Activated CD8-positive, alpha-beta memory T cell treated with anti-CD3 and anti-CD28 coated beads for 4 hours (primary cell): ENCODE results near the gene CDH24.
A peak's percentile ranks its signal among the peaks of the same experiment; 100 is the strongest.

Experiments used
- DNase-seq, 2 donors: peaks; one replicate each; pipeline ENCODE4 v3.0.0-alpha.2; 2020; ENCODE audit warnings: low read depth in 2 of 2

CDH24 gene, protein sequence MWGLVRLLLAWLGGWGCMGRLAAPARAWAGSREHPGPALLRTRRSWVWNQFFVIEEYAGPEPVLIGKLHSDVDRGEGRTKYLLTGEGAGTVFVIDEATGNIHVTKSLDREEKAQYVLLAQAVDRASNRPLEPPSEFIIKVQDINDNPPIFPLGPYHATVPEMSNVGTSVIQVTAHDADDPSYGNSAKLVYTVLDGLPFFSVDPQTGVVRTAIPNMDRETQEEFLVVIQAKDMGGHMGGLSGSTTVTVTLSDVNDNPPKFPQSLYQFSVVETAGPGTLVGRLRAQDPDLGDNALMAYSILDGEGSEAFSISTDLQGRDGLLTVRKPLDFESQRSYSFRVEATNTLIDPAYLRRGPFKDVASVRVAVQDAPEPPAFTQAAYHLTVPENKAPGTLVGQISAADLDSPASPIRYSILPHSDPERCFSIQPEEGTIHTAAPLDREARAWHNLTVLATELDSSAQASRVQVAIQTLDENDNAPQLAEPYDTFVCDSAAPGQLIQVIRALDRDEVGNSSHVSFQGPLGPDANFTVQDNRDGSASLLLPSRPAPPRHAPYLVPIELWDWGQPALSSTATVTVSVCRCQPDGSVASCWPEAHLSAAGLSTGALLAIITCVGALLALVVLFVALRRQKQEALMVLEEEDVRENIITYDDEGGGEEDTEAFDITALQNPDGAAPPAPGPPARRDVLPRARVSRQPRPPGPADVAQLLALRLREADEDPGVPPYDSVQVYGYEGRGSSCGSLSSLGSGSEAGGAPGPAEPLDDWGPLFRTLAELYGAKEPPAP

DNA sequence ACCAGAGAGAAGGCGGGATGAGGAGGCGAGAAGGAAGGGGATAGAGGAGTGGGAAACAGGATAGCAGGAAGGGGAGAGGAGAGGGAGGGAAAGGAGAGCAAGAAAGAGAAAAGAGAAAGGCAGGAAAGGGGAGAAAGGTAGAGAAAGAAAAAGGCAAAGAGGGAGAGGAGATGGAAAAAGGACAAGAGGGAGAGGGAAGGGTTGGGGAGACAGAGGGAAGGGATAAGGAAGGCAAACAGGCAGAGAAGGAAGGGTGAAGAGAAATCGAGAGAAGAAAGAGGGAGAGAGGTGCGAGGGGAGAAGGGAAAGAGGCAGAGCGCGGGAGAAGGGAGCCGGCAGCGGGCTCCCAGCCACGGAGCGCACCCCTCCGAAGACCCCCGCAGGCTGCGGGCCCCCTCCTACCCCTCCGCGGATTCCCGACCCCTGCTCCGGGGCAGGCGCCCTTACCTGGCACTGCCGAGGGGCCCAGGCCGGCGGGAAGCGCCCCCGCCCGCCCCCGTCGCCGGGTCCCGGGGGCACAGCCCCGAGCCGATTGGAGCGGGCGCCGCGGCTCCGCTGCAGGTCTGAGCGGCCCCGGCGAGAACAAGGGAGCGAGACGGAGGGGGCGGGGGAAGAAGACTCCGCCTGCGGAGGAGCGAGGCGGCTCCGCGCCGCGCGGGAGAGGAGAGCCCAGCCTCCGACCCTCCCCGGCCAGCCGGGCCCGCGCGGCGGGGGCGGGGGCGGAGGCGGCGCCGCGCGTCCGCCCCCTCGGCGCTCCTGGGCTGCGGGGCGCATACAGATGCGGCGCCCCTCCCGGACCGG lies at the start of gene CDH24:
TSS of gene CDH24 (minus strand) at position 565 of the 801 bp plus-strand sequence. CDS start 1,787 bp downstream, outside the sequence.
- DNase-seq: peak in 1 of 2 donors; percentile 48

GRCh38 chr14:23106747-23107045 lies 49.4 kb upstream of the CDH24 start:
- no peak for DNase-seq

- DNase-seq: no peak
These were observed 48.1 kb upstream of the CDH24 start for GRCh38 chr14:23105348-23105824.

- DNase-seq: no peak
These were observed 47.4 kb upstream of the CDH24 start, which contains the start of gene CIROP for GRCh38 chr14:23104591-23105347. Gene CIROP, minus strand, starts transcription at chr14:23104989. Its CDS starts 69 bp downstream, at chr14:23104920.

DNA sequence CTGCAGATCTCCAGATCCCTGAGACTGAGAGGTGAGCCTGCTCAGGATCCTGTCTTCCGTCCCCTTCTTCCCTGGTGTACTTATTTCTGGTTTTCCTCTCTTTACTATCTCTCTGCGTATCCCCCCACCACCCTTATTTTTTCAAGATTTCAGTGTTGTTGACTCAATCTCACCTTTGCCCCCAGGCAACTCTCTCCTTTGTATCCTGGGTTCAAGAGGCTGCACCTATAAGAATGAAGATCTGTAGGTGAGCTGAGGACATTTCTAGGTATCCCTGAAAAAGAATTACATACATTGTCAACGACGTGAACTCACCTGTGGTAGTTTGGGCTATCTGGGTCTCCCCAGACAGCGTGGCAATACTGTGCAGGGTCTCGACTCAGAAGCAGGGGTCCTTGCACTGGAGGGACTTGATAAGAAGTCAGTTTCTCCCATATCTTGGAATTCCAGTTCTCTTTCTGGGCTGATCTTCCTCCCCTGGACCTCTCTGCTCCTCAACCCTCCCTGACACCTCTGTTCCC lies 46.8 kb upstream of the CDH24 start:
- DNase-seq: no peak

DNA sequence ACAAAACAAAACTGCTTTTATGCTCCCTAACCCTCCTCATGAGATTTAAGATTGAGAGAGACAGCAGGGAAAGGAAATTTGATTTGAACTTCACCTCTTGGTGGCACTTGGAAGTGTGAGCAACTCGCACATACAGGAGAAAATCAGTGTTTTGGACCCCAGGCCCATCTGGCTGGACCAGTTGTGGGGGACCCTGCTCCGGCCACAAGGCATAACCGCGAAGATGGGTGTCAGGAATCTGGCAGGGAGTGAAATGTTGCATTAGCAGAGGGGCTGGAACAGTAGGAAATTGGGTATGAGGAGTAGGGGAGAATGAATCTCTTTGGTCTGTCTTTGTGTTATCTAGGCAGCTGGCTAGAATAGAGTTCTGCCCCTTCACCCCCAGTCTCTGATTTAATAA lies 46.3 kb upstream of the CDH24 start:
- DNase-seq: no peak

DNA sequence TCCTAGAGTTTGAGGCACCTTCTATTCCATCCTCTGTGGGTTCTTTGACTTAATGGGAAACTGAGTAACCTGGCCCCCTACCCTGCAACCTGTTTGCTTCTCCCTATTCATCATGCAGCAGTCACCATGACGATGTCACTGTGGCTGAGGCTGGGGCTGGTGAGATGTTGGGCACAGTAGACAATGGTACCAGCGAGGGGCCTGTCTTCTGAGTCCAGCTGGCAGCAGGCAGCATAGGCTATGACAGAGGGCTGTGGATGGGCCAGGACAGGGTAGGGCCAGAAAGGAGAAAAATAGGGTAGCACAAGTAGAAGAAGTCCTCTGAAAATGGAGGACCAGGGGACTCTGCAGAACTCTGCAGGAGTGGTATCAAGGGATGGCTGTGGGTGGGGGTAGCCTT lies 45.5 kb upstream of the CDH24 start:
- no peak for DNase-seq

GRCh38 chr14:23101986-23102625 lies 44.8 kb upstream of the CDH24 start:
- no peak for DNase-seq

DNA sequence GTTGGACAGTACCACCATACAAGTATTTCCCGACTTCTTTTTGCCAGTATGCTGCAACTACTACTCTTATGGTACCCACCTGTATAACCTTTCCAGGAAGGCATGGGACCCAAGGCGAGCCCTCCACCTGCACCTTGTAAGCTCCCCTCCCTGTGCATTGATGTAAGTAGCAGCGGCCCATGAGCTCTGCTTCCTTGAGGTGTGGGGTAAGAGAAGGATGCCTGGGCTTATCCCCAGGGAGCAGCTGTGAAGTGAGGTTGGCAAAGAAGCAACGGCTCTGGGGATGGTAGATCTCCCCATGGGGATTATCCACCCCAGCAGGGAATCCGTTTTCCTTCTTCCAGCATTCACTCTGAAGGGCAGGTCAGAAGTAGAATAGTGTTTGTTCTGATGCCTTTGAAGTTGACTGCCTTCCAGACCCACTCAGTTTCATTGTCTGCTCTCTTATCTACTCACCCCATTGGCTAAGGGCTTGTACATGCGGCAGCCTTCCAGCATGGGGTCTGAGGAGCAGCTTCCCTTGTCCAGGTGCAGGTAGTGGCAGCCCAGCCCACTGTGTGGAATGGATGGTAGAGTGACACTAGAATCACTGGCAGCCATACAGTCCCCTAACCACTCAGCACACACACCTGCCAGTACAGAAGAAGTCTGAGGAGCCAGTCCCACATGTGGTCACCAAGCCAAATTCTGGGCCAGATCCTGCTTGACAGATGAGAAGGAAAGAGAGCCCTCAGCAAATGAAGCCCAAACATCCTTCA lies 44.1 kb upstream of the CDH24 start:
- no peak for DNase-seq

DNA sequence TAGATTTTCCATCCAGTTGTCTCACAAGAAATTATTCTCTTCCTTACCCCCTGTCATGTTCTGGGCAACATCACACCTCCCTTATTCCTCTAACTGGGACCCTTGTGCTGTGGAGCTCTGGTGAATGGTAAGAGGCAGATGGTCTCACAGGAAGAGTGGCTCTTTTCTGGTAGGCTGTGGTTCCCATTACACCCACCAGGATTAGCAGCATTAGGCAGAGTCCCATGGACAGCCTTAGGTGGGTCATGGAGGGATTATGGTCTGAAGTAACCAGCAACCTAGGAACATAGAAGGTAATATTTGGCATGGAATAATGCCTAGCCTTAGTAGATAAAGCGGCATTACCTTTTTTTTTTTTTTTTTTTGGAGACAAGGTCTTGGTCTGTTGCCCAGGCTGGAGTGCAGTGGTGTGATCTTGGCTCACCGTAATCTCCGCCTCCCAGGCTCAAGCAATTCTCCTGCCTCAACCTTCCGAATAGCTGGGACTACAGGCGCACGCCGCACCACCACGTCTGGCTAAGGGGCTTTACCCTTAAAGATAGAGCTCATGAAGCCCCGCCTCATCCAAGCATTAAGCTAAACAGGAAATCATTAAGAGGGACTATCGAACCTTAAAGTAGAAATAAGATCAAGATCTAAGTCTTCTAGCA lies 42.0 kb upstream of the CDH24 start:
- no peak for DNase-seq

- no peak for DNase-seq
These were observed 40.5 kb upstream of the CDH24 start for GRCh38 chr14:23097786-23098185.

- DNase-seq: peak; percentile 98 to 99
These were observed 38.1 kb upstream of the CDH24 start, which contains the start of gene C14orf119 for GRCh38 chr14:23095196-23096108. Gene C14orf119, plus strand, starts transcription at chr14:23095505. Its CDS starts 2,154 bp downstream, at chr14:23097659.

DNA sequence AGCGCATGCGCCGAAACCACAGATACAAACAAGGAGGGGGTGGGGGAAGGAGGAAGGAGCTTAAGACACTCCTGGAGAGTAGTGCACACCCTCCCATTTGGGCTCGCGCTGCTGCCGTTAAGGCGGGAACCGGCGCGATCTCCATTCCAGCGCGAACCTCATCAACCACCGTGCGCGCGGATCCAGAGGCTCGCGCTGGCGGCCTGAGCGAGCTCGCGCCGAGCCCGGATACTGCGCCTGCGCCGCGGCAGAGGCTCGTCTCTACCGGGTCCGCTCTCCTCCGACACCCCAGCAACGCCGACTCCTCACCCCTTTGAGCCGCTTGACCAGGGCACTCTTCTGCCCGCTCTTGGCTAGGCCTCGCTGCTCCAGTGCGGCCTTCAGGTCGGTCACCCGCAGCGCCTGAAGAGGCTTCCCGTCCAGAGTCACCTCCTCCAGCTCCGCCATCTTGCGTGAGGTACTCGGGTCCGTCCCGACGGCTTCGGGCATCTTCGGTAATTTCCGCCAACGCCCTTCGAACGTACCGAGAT lies 37.4 kb upstream of the CDH24 start, which contains the start of gene ACIN1:
TSS of gene ACIN1 (minus strand) at position 471 of the 530 bp plus-strand sequence. CDS start at position 447, 24 bp downstream.
- DNase-seq: no peak

DNA sequence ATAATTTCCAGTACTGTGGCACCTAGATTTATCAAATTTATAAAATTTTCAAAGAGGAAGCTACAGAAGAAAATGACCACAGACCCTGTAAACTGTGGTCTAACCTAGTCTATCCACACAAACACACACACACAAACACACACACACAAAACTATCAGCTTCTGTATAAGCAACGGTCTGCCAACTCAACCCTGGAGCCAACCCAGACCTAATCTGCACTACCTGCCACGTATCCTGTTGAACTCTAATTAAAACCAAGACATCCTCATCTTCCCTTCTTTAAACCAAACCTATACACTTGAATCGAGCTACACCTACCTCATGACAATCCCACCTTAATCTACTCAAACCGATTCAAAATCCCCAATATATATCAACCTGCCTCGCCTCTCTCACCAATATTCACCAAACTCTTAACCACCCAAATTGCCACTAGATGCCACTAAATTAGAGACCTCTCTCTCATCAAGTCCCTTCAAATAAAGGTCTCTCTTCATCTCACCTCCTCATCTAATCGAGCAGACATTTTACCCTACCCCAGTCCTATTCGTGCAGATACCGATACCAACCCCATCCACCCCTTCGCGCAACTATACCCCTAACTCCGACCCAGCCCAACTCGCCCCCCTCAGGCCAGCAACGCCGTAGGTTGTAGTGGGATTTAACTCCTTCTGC lies 36.8 kb upstream of the CDH24 start:
- DNase-seq: peak; percentile 49 to 60

DNA sequence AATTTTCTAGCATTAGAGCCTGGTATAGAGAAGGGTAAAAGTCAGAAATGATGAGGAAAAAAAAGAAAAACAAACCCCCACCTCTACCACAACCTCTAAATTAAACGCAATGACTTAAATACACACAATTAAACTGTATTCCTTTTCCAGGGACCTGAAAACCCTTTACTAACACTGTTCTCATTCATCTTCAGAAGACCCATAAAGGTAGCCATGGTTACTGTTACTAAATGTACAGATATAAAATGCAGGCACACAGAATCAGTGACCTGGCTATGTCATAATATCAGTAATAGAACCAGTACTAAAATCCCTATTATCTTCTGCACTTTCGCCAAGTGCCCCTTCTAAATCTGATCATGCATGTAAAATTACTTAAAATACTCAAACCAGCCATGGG lies 36.2 kb upstream of the CDH24 start:
- no peak for DNase-seq

DNA sequence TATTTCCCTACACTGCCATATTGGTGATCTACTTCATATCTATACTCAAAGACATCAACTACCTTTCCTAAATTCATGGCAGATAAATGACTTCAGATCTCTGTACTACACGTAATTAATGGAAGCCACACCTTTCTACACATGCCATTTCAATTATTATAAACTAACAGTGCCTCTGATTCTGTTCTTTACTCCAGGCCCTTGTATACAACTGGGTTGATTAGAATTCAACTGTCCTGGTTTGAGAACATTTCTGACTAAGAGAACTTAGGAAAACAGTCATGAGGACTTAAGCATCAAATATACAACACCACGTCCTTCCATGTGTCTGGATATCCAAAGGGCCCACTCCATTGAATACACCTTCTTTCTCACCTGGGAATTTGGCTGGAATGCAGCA lies 35.8 kb upstream of the CDH24 start:
- no peak for DNase-seq
